ENCODE data around the gene COP1. TPM values are rescaled to one million over a fixed set of nuclear protein-coding genes. Genes with fewer than 3 reads are reported as not detected.

Gene COP1
- total and polyA plus RNA-seq, 2 donors (not counting 3 experiments of a cell fraction or from before 2014, with no cell fraction given) = 16.5 to 40.9 TPM

DNA sequence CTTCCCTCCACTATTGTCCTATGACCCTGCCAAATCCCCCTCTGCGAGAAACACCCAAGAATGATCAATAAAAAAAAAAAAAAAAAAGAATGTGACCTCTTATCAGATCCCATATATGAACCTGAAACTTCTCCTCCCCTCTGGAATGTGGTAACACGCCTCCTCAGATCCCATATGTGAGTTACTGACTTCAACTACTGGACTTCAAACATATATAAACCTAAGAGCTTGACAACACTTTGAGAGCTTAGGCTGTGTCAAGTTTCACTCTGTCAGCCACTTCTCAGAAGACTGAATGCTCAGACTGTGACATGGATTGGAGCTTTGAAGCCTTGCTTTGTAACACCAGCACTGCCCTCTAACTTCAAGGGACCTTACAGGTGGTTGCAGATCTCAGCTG lies 148.4 kb downstream of the COP1 start:
- no peaks in the 10 kb centered on the region for H3K4me1 ChIP-seq (ENCODE audit: control insufficient read depth, extremely low read depth, insufficient read depth, low read length)
- intact Hi-C loops (cut with micrococcal nuclease) (no loop called here), dilution Hi-C loops (cut with MboI; ENCODE audit: extremely low pct_ligation_motif_present, low sequenced_read_pairs) (no loop called here)
- H2AFZ ChIP-seq (ENCODE audit: low read depth, low read length) = no peak overlapping the region
- H4K20me1 ChIP-seq (replicated peaks; ENCODE audit: control insufficient read depth, extremely low read depth, insufficient read depth, low read length) = no peaks in the 10 kb centered on the region
- POLR2A ChIA-PET = no interaction called here
- H3K36me3 ChIP-seq (ENCODE audit: control insufficient read depth in 2 of 2, extremely low read depth in 1 of 2, insufficient read depth in 2 of 2, low read length in 2 of 2) = no peaks in the 10 kb centered on the region
- H3K9me3 ChIP-seq (replicated peaks; ENCODE audit: control insufficient read depth, insufficient read depth, low read length) = no peaks in the 10 kb centered on the region
- no peaks in the 10 kb centered on the region for H3K9me1 ChIP-seq (replicated peaks; ENCODE audit: control insufficient read depth, extremely low read depth, insufficient read depth, low read length)
- no peaks in the 10 kb centered on the region for H3K27me3 ChIP-seq (ENCODE audit: control insufficient read depth in 2 of 2, insufficient read depth in 2 of 2, low read length in 2 of 2)
- no peak overlapping the region for H3K27ac ChIP-seq (ENCODE audit: insufficient read depth, low read depth, low read length)
- no TSS peak for BruUV-seq (replicated peaks)
- no peaks in the 10 kb centered on the region for H3K79me2 ChIP-seq (ENCODE audit: control insufficient read depth, insufficient read depth, low read length)
- FAIRE-seq = no peak
- TF ChIP-seq JUN (IDR thresholded peaks at IDR 0.05; ENCODE audit: borderline replicate concordance, insufficient read depth, insufficient read length, low read depth) (no peak), POLR2AphosphoS5 (IDR thresholded peaks at IDR 0.05; ENCODE audit: insufficient read depth, low read depth, low read length) (no peak), FOS (IDR thresholded peaks at IDR 0.05; ENCODE audit: borderline replicate concordance, insufficient read depth, low read length) (no peak), EZH2 (IDR thresholded peaks at IDR 0.05; ENCODE audit: borderline replicate concordance, low read depth, low read length, severe bottlenecking) (no peak), MYC (IDR thresholded peaks at IDR 0.05; ENCODE audit: low read depth, low read length) (no peak), GATA2 (IDR thresholded peaks at IDR 0.05; ENCODE audit: insufficient read depth, insufficient read length, low read depth, low read length) (no peak), POLR2A (IDR thresholded peaks at IDR 0.05; ENCODE audit: low read depth, low read length) (no peak)
- TF ChIP-seq, protein P1, sequence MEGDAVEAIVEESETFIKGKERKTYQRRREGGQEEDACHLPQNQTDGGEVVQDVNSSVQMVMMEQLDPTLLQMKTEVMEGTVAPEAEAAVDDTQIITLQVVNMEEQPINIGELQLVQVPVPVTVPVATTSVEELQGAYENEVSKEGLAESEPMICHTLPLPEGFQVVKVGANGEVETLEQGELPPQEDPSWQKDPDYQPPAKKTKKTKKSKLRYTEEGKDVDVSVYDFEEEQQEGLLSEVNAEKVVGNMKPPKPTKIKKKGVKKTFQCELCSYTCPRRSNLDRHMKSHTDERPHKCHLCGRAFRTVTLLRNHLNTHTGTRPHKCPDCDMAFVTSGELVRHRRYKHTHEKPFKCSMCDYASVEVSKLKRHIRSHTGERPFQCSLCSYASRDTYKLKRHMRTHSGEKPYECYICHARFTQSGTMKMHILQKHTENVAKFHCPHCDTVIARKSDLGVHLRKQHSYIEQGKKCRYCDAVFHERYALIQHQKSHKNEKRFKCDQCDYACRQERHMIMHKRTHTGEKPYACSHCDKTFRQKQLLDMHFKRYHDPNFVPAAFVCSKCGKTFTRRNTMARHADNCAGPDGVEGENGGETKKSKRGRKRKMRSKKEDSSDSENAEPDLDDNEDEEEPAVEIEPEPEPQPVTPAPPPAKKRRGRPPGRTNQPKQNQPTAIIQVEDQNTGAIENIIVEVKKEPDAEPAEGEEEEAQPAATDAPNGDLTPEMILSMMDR (IDR thresholded peaks at IDR 0.05; ENCODE audit: extremely low read depth in 1 of 2, insufficient read depth in 1 of 2, low read depth in 1 of 2, low read length in 2 of 2) = no peak
- TF ChIP-seq, protein P2, sequence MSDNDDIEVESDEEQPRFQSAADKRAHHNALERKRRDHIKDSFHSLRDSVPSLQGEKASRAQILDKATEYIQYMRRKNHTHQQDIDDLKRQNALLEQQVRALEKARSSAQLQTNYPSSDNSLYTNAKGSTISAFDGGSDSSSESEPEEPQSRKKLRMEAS (IDR thresholded peaks at IDR 0.05; ENCODE audit: insufficient read depth, insufficient read length) = no peak
- H3K4me3 ChIP-seq (replicated peaks in 1 of 3; ENCODE audit: insufficient read depth in 1 of 3, low read depth in 1 of 3, low read length in 3 of 3) = no peak overlapping the region
- CTCF ChIA-PET = interaction anchor here (0.7 kb wide), 1 partner anchor 8 kb away, joined by 3 read pairs; no protein-coding TSS in a partner anchor
- no peak for DNase-seq (ENCODE audit: low read depth, low spot score)
- H3K9ac ChIP-seq (replicated peaks; ENCODE audit: extremely low read depth, insufficient read depth, low read length) = no peak overlapping the region
- H3K4me2 ChIP-seq (ENCODE audit: insufficient read depth, low read length) = no peak overlapping the region

Measured in endothelial cell of umbilical vein (primary cell).